SK-N-SH (cell line): Measurements from ENCODE around the gene MRPL1.

Source experiments
- CHD2 ChIP-seq: fragments of 150-350 bp; IDR thresholded peaks from 2 replicates; pipeline ENCODE4 v1.6.1; 2018; ENCODE audit warnings: low read length; ENCODE audit not compliant: partially characterized antibody
- EZH2phosphoT487 ChIP-seq: fragments of 200-600 bp; sonication (generic); IDR thresholded peaks from 2 replicates; pipeline ENCODE4 v1.6.1; 2017; ENCODE audit warnings: low read depth, mixed run types, mild to moderate bottlenecking, antibody characterized with exemption, moderate library complexity, borderline replicate concordance
- IRF3 ChIP-seq: fragments of 150-350 bp; IDR thresholded peaks from 2 replicates; pipeline ENCODE4 v1.6.1; 2016; ENCODE audit warnings: mild to moderate bottlenecking, low read depth, low read length
- USF1 ChIP-seq: IDR thresholded peaks from 2 replicates; pipeline ENCODE4 v1.4.0; 2012; ENCODE audit warnings: low read depth, borderline replicate concordance

DNA sequence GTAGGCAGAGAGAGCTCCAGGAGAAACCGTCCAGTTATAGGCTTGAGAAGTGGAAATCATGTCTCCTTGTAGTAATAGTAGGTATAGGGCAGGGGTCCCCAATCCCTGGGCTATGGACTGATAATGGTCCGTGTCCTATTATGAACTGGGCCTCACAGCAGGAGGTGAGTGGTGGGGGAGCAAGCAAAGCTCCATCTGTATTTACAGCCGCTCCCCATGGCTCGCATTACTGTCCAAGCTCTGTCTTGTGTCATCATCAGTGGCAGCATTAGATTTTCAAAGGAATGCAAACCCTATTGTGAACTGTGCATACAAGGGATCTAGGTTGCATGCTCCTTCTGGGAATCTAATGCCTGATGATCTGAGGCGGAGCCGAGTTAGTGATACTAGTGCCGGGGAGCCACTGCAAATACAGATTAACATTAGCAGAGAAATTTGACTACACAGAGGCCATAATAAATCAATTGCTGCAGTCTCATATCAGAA is 67.6 kb downstream of the MRPL1 start:
- TF ChIP-seq EZH2phosphoT487 (no peak), USF1 (no peak), IRF3 (no peak), CHD2 (no peak)
